Stimulated activated effector memory CD8-positive, alpha-beta T cell treated with anti-CD3 and anti-CD28 coated beads, Interleukin-12 subunit alpha, Interleukin-12 subunit beta, amount 100 ng/mL, for 72 hours (primary cell): Measurements from ENCODE around the gene PHF8.

Source experiments
- ATAC-seq: fragments of 150-1000 bp; cut with Tn5 transposase; 2 replicates; pipeline ENCODE4 v1.10.0; 2021
- DNase-seq, 2 donors: peaks; one replicate each; pipeline ENCODE4 v3.0.0; 2021 to 2022; ENCODE audit warnings: low spot score in 2 of 2
- H3K27ac Mint-ChIP-seq: one replicate; pipeline ENCODE4 v1.8.0; 2022; ENCODE audit warnings: mild to moderate bottlenecking, mixed read lengths
- H3K36me3 Mint-ChIP-seq: one replicate; pipeline ENCODE4 v1.8.0; 2022; ENCODE audit warnings: mild to moderate bottlenecking, mixed read lengths
- H3K4me1 Mint-ChIP-seq: one replicate; pipeline ENCODE4 v1.8.0; 2022; ENCODE audit warnings: mixed read lengths
- H3K4me3 Mint-ChIP-seq: one replicate; pipeline ENCODE4 v1.8.0; 2022; ENCODE audit warnings: mild to moderate bottlenecking, mixed read lengths
- H3K9me3 Mint-ChIP-seq: one replicate; pipeline ENCODE4 v1.8.0; 2022; ENCODE audit warnings: mixed read lengths

The PHF8 gene

DNA sequence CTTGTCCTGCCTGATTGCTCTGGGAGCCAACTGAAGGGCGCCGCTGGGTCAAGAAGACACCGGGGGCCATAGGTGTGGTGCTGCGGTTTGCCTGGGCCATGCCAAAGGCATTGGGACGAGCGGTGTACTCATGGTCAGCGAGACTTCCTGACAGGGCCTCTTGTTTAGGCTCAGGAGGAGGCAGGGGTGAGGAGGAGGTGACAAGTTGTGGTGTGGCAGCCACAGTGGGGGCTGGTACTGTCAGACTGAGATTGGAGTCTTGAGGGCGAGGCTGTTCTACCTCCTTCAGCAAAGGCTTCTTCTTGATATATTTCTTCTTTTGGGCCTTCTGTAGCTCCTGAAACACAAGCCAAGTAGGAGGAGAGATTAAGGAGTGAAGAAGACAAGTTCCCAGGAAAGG, 104.1 kb downstream of the PHF8 start:
- DNase-seq (no peak), ATAC-seq (no peak)
- H3K4me3 Mint-ChIP-seq = no peak overlapping the region
- H3K36me3 Mint-ChIP-seq = peaks cover 71% of the 10 kb centered on the region
- H3K27ac Mint-ChIP-seq = peak overlapping the region; percentile 73
- H3K9me3 Mint-ChIP-seq = no peaks in the 10 kb centered on the region
- peaks cover 20% of the 10 kb centered on the region for H3K4me1 Mint-ChIP-seq

GRCh38 chrX:53939127-53939526, 105.1 kb downstream of the PHF8 start:
- ATAC-seq (no peak), DNase-seq (no peak)
- no peak overlapping the region for H3K4me3 Mint-ChIP-seq
- H3K36me3 Mint-ChIP-seq = peaks cover 61% of the 10 kb centered on the region
- peak overlapping the region; percentile 73 for H3K27ac Mint-ChIP-seq
- H3K4me1 Mint-ChIP-seq = peaks cover 20% of the 10 kb centered on the region
- no peaks in the 10 kb centered on the region for H3K9me3 Mint-ChIP-seq

- Mint-ChIP-seq H3K9me3 (no peaks in the 10 kb centered on the region), H3K4me1 (peaks cover 5% of the 10 kb centered on the region), H3K36me3 (no peaks in the 10 kb centered on the region), H3K27ac (no peak overlapping the region), H3K4me3 (no peak overlapping the region)
- DNase-seq (no peak), ATAC-seq (peak; percentile 32)
Measured at GRCh38 chrX:53930515-53931380, 113.5 kb downstream of the PHF8 start.

- ATAC-seq (no peak), DNase-seq (no peak)
- H3K27ac Mint-ChIP-seq = no peak overlapping the region
- no peak overlapping the region for H3K4me3 Mint-ChIP-seq
- peaks cover 2% of the 10 kb centered on the region for H3K4me1 Mint-ChIP-seq
- no peaks in the 10 kb centered on the region for H3K9me3 Mint-ChIP-seq
- H3K36me3 Mint-ChIP-seq = no peaks in the 10 kb centered on the region
Measured at GRCh38 chrX:53926030-53926429, 118.2 kb downstream of the PHF8 start.

- Mint-ChIP-seq H3K27ac (no peak overlapping the region), H3K4me1 (no peaks in the 10 kb centered on the region), H3K9me3 (no peaks in the 10 kb centered on the region), H3K4me3 (no peak overlapping the region), H3K36me3 (no peaks in the 10 kb centered on the region)
- DNase-seq (no peak), ATAC-seq (no peak)
Measured at GRCh38 chrX:53918702-53919101, 125.6 kb downstream of the PHF8 start.

DNA sequence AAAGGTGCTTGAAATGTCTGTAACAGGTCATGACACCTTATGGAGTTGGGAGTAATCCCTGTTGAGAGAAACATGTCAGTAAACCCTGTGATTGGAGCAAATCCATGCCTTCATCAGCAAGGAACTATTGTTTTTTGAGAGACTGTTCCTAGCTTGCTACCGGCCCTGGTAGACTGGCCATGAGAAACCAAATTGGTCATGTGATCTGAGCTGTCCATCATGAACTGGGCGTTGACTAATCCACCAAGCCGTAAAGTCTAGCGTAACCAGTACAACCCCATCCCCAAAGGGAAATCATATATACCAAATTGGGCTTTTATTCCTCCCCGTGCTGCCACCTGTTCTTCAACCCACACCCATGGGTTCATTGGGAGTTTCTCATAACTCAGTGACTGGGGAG, 143.7 kb downstream of the PHF8 start:
- H3K27ac Mint-ChIP-seq = no peak overlapping the region
- no peak for ATAC-seq
- H3K9me3 Mint-ChIP-seq = no peaks in the 10 kb centered on the region
- no peaks in the 10 kb centered on the region for H3K4me1 Mint-ChIP-seq
- no peaks in the 10 kb centered on the region for H3K36me3 Mint-ChIP-seq
- DNase-seq = no peak
- no peak overlapping the region for H3K4me3 Mint-ChIP-seq

GRCh38 chrX:53895270-53895669, 149.0 kb downstream of the PHF8 start:
- Mint-ChIP-seq H3K9me3 (no peaks in the 10 kb centered on the region), H3K27ac (no peak overlapping the region), H3K4me3 (no peak overlapping the region), H3K4me1 (no peaks in the 10 kb centered on the region), H3K36me3 (no peaks in the 10 kb centered on the region)
- no peak for ATAC-seq
- DNase-seq = no peak
